ENCODE results near the gene CHAF1A.

CHAF1A gene

GRCh38 chr19:4409123-4409933 is 6.9 kb downstream of the CHAF1A start:
- no peak for DNase-seq (ENCODE audit: low read depth)

GRCh38 chr19:4413588-4413987 is 11.1 kb downstream of the CHAF1A start:
- DNase-seq (ENCODE audit: low read depth) = no peak

GRCh38 chr19:4414144-4414799 is 11.8 kb downstream of the CHAF1A start:
- peak; percentile 72 for DNase-seq (ENCODE audit: low read depth)

- DNase-seq (ENCODE audit: low read depth) = peak; percentile 62
Measured at GRCh38 chr19:4414800-4415321, 12.4 kb downstream of the CHAF1A start.

- DNase-seq (ENCODE audit: low read depth) = peak; percentile 76
Measured at GRCh38 chr19:4415352-4415751, 12.9 kb downstream of the CHAF1A start.

- DNase-seq (ENCODE audit: low read depth) = no peak
Measured at GRCh38 chr19:4416268-4416667, 13.8 kb downstream of the CHAF1A start.

GRCh38 chr19:4423416-4424126 is 21.1 kb downstream of the CHAF1A start:
- no peak for DNase-seq (ENCODE audit: low read depth)

- DNase-seq (ENCODE audit: low read depth) = peak; percentile 59
Measured at GRCh38 chr19:4425537-4425936, 23.1 kb downstream of the CHAF1A start.

- no peak for DNase-seq (ENCODE audit: low read depth)
Measured at GRCh38 chr19:4428326-4428975, 26.0 kb downstream of the CHAF1A start.

GRCh38 chr19:4429256-4429655 is 26.8 kb downstream of the CHAF1A start:
- DNase-seq (ENCODE audit: low read depth) = no peak

- no peak for DNase-seq (ENCODE audit: low read depth)
Measured at GRCh38 chr19:4429771-4430171, 27.3 kb downstream of the CHAF1A start.

GRCh38 chr19:4430760-4431159 is 28.3 kb downstream of the CHAF1A start:
- DNase-seq (ENCODE audit: low read depth) = no peak

- no peak for DNase-seq (ENCODE audit: low read depth)
Measured at GRCh38 chr19:4431296-4431695, 28.9 kb downstream of the CHAF1A start.

- DNase-seq (ENCODE audit: low read depth) = no peak
Measured at GRCh38 chr19:4431808-4432674, 29.6 kb downstream of the CHAF1A start.

- DNase-seq (ENCODE audit: low read depth) = no peak
Measured at GRCh38 chr19:4432918-4433506, 30.6 kb downstream of the CHAF1A start.

- DNase-seq (ENCODE audit: low read depth) = no peak
Measured at GRCh38 chr19:4434391-4434790, 32.0 kb downstream of the CHAF1A start.

- DNase-seq (ENCODE audit: low read depth) = no peak
Measured at GRCh38 chr19:4436231-4436630, 33.8 kb downstream of the CHAF1A start.

GRCh38 chr19:4437103-4437502 is 34.7 kb downstream of the CHAF1A start:
- no peak for DNase-seq (ENCODE audit: low read depth)

- no peak for DNase-seq (ENCODE audit: low read depth)
Measured at GRCh38 chr19:4439243-4439642, 36.8 kb downstream of the CHAF1A start.

GRCh38 chr19:4441994-4442818 is 39.8 kb downstream of the CHAF1A start:
- no peak for DNase-seq (ENCODE audit: low read depth)
